ENCODE results near the gene HSD17B2. TPM values are rescaled to one million over a fixed set of nuclear protein-coding genes. Genes with fewer than 3 reads are reported as not detected.
A peak's percentile ranks its signal among the peaks of the same experiment; 100 is the strongest.

HSD17B2 gene
- total and polyA plus RNA-seq, 4 donors = 47.7 to 126 (median 103) TPM

DNA sequence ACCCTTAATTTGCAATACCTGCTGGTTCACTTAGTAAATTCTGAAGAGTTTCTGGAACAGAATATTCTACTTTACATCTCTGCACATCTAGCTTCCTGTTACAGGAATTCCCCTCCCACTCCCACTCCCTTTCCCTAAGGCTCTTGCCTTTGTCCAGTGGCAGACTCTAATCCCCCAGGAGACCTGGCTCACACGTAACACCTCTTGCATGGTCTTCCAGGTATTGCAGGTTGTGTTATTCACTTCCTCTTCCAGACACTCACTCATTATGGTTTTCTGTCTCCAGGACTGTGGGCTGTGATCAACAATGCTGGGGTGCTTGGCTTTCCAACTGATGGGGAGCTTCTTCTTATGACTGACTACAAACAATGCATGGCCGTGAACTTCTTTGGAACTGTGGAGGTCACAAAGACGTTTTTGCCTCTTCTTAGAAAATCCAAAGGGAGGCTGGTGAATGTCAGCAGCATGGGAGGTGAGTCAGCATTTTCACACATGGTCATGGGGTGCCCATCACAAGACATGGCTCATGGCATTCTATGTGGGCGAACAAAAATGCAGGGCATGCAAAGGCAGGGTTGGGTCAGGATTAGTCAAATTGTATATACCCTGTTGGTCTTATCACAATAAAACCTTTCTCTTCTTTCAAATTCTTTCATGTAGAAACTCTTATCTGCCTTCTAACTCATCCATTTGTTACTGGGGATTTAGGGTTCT, 35.8 kb downstream of the HSD17B2 start:
- 82% methylated on average over 4 of the region's 4 CpGs for WGBS
- no peak for DNase-seq (ENCODE audit: low spot score)
- H3K36me3 ChIP-seq (ENCODE audit: control insufficient read depth in 4 of 4, insufficient read depth in 3 of 4, low read depth in 1 of 4, low read length in 3 of 4) = peaks cover 1 to 49% (median 35%) of the 10 kb centered on the region in 4 donors
- no peak overlapping the region for H3K4me3 ChIP-seq (ENCODE audit: low read depth in 1 of 3, low read length in 3 of 3)
- no peak overlapping the region for H3K9ac ChIP-seq (ENCODE audit: low read depth in 1 of 2, low read length in 2 of 2)
- H3K9me3 ChIP-seq (ENCODE audit: control insufficient read depth in 4 of 4, low read length in 3 of 4) = no peaks in the 10 kb centered on the region
- peak overlapping the region; percentile 21 to 50 for H3K27ac ChIP-seq (ENCODE audit: low read depth in 1 of 2, low read length in 2 of 2)
- peaks cover 5 to 42% (median 28%) of the 10 kb centered on the region in 4 donors for H3K4me1 ChIP-seq (ENCODE audit: control insufficient read depth in 4 of 4, insufficient read depth in 4 of 4, low read length in 3 of 4)
- TF ChIP-seq HNF4G (IDR thresholded peaks at IDR 0.05) (no peak), RXRA (IDR thresholded peaks at IDR 0.05) (no peak), FOXA1 (IDR thresholded peaks at IDR 0.05) (no peak), JUND (IDR thresholded peaks at IDR 0.05) (no peak), EGR1 (IDR thresholded peaks at IDR 0.05; ENCODE audit: low read depth in 2 of 2) (no peak), RAD21 (IDR thresholded peaks at IDR 0.05) (no peak), NR2F2 (IDR thresholded peaks at IDR 0.05) (no peak), YY1 (IDR thresholded peaks at IDR 0.05) (no peak), HNF4A (conservative IDR thresholded peaks at IDR 0.05) (no peak), SP1 (IDR thresholded peaks at IDR 0.05) (no peak)
- TF ChIP-seq, protein P1, sequence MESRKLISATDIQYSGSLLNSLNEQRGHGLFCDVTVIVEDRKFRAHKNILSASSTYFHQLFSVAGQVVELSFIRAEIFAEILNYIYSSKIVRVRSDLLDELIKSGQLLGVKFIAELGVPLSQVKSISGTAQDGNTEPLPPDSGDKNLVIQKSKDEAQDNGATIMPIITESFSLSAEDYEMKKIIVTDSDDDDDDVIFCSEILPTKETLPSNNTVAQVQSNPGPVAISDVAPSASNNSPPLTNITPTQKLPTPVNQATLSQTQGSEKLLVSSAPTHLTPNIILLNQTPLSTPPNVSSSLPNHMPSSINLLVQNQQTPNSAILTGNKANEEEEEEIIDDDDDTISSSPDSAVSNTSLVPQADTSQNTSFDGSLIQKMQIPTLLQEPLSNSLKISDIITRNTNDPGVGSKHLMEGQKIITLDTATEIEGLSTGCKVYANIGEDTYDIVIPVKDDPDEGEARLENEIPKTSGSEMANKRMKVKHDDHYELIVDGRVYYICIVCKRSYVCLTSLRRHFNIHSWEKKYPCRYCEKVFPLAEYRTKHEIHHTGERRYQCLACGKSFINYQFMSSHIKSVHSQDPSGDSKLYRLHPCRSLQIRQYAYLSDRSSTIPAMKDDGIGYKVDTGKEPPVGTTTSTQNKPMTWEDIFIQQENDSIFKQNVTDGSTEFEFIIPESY (IDR thresholded peaks at IDR 0.05) = no peak
- H3K27me3 ChIP-seq (ENCODE audit: control insufficient read depth in 4 of 4, insufficient read depth in 4 of 4, low read length in 3 of 4) = no peaks in the 10 kb centered on the region

DNA sequence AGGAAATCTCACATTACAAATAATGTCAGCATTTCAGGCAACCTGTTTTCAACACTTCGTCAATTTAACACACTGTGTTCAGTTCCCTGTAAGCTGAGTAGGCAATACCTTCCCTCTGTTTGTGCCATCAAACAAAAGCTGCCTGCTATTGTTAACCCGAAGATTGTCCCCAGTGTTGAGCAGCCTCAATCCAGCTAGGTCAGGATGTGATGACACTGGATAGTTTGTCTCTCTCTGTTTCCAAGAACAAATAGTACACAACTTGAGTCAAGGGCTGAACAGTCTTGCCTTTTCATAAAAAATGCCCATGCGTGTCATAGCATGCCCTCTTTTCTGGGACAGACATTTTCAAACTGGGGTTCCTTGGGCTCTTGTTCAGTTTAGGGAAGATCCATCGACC, 36.4 kb downstream of the HSD17B2 start:
- peaks cover 1 to 49% (median 35%) of the 10 kb centered on the region in 4 donors for H3K36me3 ChIP-seq (ENCODE audit: control insufficient read depth in 4 of 4, insufficient read depth in 3 of 4, low read depth in 1 of 4, low read length in 3 of 4)
- peaks cover 5 to 42% (median 27%) of the 10 kb centered on the region in 4 donors for H3K4me1 ChIP-seq (ENCODE audit: control insufficient read depth in 4 of 4, insufficient read depth in 4 of 4, low read length in 3 of 4)
- H3K27ac ChIP-seq (ENCODE audit: low read depth in 1 of 2, low read length in 2 of 2) = peak overlapping the region; percentile 21 to 50
- no peak overlapping the region for H3K9ac ChIP-seq (ENCODE audit: low read depth in 1 of 2, low read length in 2 of 2)
- TF ChIP-seq RAD21 (IDR thresholded peaks at IDR 0.05) (no peak), JUND (IDR thresholded peaks at IDR 0.05) (no peak)
- H3K27me3 ChIP-seq (ENCODE audit: control insufficient read depth in 4 of 4, insufficient read depth in 4 of 4, low read length in 3 of 4) = no peaks in the 10 kb centered on the region
- H3K4me3 ChIP-seq (ENCODE audit: low read depth in 1 of 3, low read length in 3 of 3) = no peak overlapping the region
- no peaks in the 10 kb centered on the region for H3K9me3 ChIP-seq (ENCODE audit: control insufficient read depth in 4 of 4, low read length in 3 of 4)
- WGBS = 64% methylated on average over 4 of the region's 4 CpGs
- DNase-seq (ENCODE audit: low spot score) = no peak

DNA sequence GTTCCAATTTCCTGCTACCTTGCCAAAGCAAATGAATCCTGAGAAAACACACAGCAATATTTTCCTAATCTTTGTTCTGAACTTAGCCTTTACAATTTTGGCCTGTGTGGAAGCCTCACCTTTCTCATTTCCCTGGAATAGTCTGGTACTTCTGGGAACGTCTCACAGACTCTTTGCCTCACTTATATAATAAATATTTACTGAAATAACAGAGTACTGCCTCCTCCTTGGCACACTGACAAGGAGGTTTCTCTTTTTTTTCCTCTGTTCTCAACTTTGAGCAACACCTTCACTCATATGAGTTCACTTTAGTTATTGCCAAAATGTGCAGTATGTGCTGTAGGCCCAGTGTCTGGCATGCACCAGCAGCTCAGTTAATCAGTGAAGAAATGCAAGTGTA, 37.3 kb downstream of the HSD17B2 start:
- Histone ChIP-seq H3K36me3 (ENCODE audit: control insufficient read depth in 4 of 4, insufficient read depth in 3 of 4, low read depth in 1 of 4, low read length in 3 of 4) (peaks cover 1 to 49% (median 35%) of the 10 kb centered on the region in 4 donors), H3K4me1 (ENCODE audit: control insufficient read depth in 4 of 4, insufficient read depth in 4 of 4, low read length in 3 of 4) (peaks cover 5 to 36% (median 21%) of the 10 kb centered on the region in 4 donors), H3K27ac (ENCODE audit: low read depth in 1 of 2, low read length in 2 of 2) (peak overlapping the region; percentile 21 to 25), H3K27me3 (ENCODE audit: control insufficient read depth in 4 of 4, insufficient read depth in 4 of 4, low read length in 3 of 4) (no peaks in the 10 kb centered on the region), H3K9ac (ENCODE audit: low read depth in 1 of 2, low read length in 2 of 2) (no peak overlapping the region), H3K9me3 (ENCODE audit: control insufficient read depth in 4 of 4, low read length in 3 of 4) (no peaks in the 10 kb centered on the region), H3K4me3 (ENCODE audit: low read depth in 1 of 3, low read length in 3 of 3) (no peak overlapping the region)
- 25% methylated on average over 1 of the region's 1 CpG for WGBS
- no peak for DNase-seq (ENCODE audit: low spot score)
- TF ChIP-seq SP1 (IDR thresholded peaks at IDR 0.05) (no peak), HNF4G (IDR thresholded peaks at IDR 0.05) (no peak), CTCF (IDR thresholded peaks at IDR 0.05; ENCODE audit: low read depth, low read length, missing input control) (no peak), TAF1 (conservative IDR thresholded peaks at IDR 0.05) (no peak), GABPA (IDR thresholded peaks at IDR 0.05 in 1 of 2, conservative IDR thresholded peaks at IDR 0.05 in 1 of 2) (no peak), RAD21 (IDR thresholded peaks at IDR 0.05) (peak in 1 of 2 donors; percentile 16), FOXA2 (IDR thresholded peaks at IDR 0.05) (no peak), NR2F2 (IDR thresholded peaks at IDR 0.05) (no peak), ATF3 (IDR thresholded peaks at IDR 0.05) (no peak), RXRA (IDR thresholded peaks at IDR 0.05) (peak; percentile 48 to 74), EGR1 (IDR thresholded peaks at IDR 0.05; ENCODE audit: low read depth in 2 of 2) (no peak), YY1 (IDR thresholded peaks at IDR 0.05) (peak; percentile 35), JUND (IDR thresholded peaks at IDR 0.05) (peak in 1 of 2 donors; percentile 40), HNF4A (conservative IDR thresholded peaks at IDR 0.05) (peak; percentile 39 to 71), FOXA1 (IDR thresholded peaks at IDR 0.05) (no peak)
- TF ChIP-seq, protein P1 (IDR thresholded peaks at IDR 0.05) = no peak
- TF ChIP-seq, protein P2, sequence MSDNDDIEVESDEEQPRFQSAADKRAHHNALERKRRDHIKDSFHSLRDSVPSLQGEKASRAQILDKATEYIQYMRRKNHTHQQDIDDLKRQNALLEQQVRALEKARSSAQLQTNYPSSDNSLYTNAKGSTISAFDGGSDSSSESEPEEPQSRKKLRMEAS (IDR thresholded peaks at IDR 0.05) = peak; percentile 13
